K562 (cell line): ENCODE data around the gene HAUS1. TPM values are rescaled to one million over a fixed set of nuclear protein-coding genes. Genes with fewer than 3 reads are reported as not detected.

Experiments
- ATAC-seq: fragments of 200-7000 bp; cut with Tn5 transposase; 3 replicates; pipeline ENCODE4 v1.9.1; 2020; ENCODE audit warnings: moderate library complexity
- BruUV-seq: library from RNA; stranded (reverse); fragments of 400-500 nt; replicated peaks from 2 replicates; lab custom pipeline; 2021; lab: Mats Ljungman, UMichigan
- CTCF ChIA-PET: fragments of 300-600 bp; formaldehyde crosslinking; extraction: SDS; loops from one replicate; lab custom pipeline; 2021; ENCODE audit warnings: low intra/inter-chr PET ratio; lab: Yijun Ruan, JAX
- POLR2A ChIA-PET: fragments of 300-600, 350-650 bp; sonication (Branson Sonifier 250); formaldehyde crosslinking; extraction: SDS; loops from one replicate; lab custom pipeline; 2021; ENCODE audit warnings: antibody characterized with exemption, inconsistent platforms; lab: Yijun Ruan, JAX
- DNase-seq, 4 experiments: peaks; one replicate each; pipeline versions ENCODE4 v3.0.0 to v3.0.0-alpha.2; 2011 to 2018; ENCODE audit warnings: low spot score in 3 of 4, mixed read lengths in 3 of 4; ENCODE audit errors: extremely low read depth in 1 of 4
- FAIRE-seq: peaks from 2 replicates; lab custom pipeline; 2011; peaks lifted over from hg19 to GRCh38; lab: Jason Lieb, UNC
- H2AFZ ChIP-seq: 2 replicates; pipeline ENCODE4 v1.6.0; 2011; ENCODE audit warnings: low read depth, low read length, control low read depth, inconsistent platforms
- H3K27ac ChIP-seq: fragments of 200-600 bp; 3 replicates; pipeline ENCODE4 v1.8.0; 2011; ENCODE audit warnings: low read depth, mild to moderate bottlenecking, control low read depth, inconsistent platforms, low read length, moderate library complexity, mixed read lengths; ENCODE audit errors: extremely low read depth
- H3K27me3 ChIP-seq, 2 experiments: fragments of 300-600 bp in 1 of 2; 2 replicates in 1 of 2; 3 replicates in 1 of 2; pipeline versions ENCODE4 v1.6.0 to v1.8.0; 2011; ENCODE audit warnings: inconsistent platforms in 2 of 2, low read length in 2 of 2, mild to moderate bottlenecking in 1 of 2, mixed read lengths in 1 of 2, moderate library complexity in 1 of 2; ENCODE audit not compliant: control insufficient read depth in 2 of 2, insufficient read depth in 2 of 2
- H3K36me3 ChIP-seq: fragments of 300-600 bp; 3 replicates; pipeline ENCODE4 v1.8.0; 2011; ENCODE audit warnings: mild to moderate bottlenecking, low read length, inconsistent platforms; ENCODE audit not compliant: control insufficient read depth, insufficient read depth
- H3K4me1 ChIP-seq, 2 experiments: fragments of 200-600 bp in 1 of 2; replicated peaks in 1 of 2; 2 replicates in 1 of 2; 3 replicates in 1 of 2; pipeline versions ENCODE4 v1.5.1 to v1.8.0; 2011; ENCODE audit warnings: inconsistent platforms in 2 of 2, low read length in 2 of 2, mild to moderate bottlenecking in 1 of 2, mixed read lengths in 1 of 2, moderate library complexity in 1 of 2; ENCODE audit not compliant: control insufficient read depth in 2 of 2, insufficient read depth in 2 of 2
- H3K4me2 ChIP-seq: 2 replicates; pipeline ENCODE4 v1.6.1; 2011; ENCODE audit warnings: low read length, control low read depth, inconsistent platforms, mixed read lengths; ENCODE audit not compliant: insufficient read depth
- H3K4me3 ChIP-seq: fragments of 200-600 bp; sonication (generic), shearing (Covaris generic); 2 replicates; pipeline ENCODE4 v1.5.1; 2016; ENCODE audit warnings: control low read depth, inconsistent platforms
- H3K79me2 ChIP-seq: fragments of 200-600 bp; 3 replicates; pipeline ENCODE4 v1.8.0; 2011; ENCODE audit warnings: low read length, inconsistent platforms; ENCODE audit not compliant: control insufficient read depth, insufficient read depth
- H3K9ac ChIP-seq, 2 experiments: 2 replicates each; pipeline versions ENCODE4 v1.6.0 to v1.6.1; 2011; ENCODE audit warnings: low read depth in 2 of 2, low read length in 2 of 2, control low read depth in 1 of 2, inconsistent platforms in 1 of 2, mild to moderate bottlenecking in 1 of 2, mixed read lengths in 1 of 2; ENCODE audit not compliant: insufficient read depth in 1 of 2
- H3K9me1 ChIP-seq: one replicate; pipeline ENCODE4 v1.6.0; 2011; ENCODE audit warnings: inconsistent platforms, mild to moderate bottlenecking, low read length, moderate library complexity; ENCODE audit not compliant: control insufficient read depth, insufficient read depth
- H3K9me3 ChIP-seq: replicated peaks from 2 replicates; pipeline ENCODE4 v1.5.1; 2011; ENCODE audit warnings: low read depth, low read length, inconsistent platforms; ENCODE audit not compliant: control insufficient read depth, insufficient read depth
- H4K20me1 ChIP-seq: replicated peaks from 2 replicates; pipeline ENCODE4 v1.6.1; 2011; ENCODE audit warnings: low read length, inconsistent platforms, mixed read lengths; ENCODE audit not compliant: control insufficient read depth, insufficient read depth
- ASH1L ChIP-seq: fragments of 450-650 bp; IDR thresholded peaks from 2 replicates; pipeline ENCODE4 v1.6.1; 2018; ENCODE audit warnings: borderline replicate concordance, mild to moderate bottlenecking, low read depth; ENCODE audit not compliant: partially characterized antibody
- BACH1 ChIP-seq: fragments of 200-800 bp; sonication (Bioruptor generic); IDR thresholded peaks from 2 replicates; pipeline ENCODE4 v1.6.1; 2016; ENCODE audit warnings: missing genetic modification characterization, missing compliant biosample characterization
- BRD9 ChIP-seq: fragments of 450-650 bp; IDR thresholded peaks from 2 replicates; pipeline ENCODE4 v1.6.1; 2018; ENCODE audit warnings: low read depth; ENCODE audit not compliant: partially characterized antibody
- CSDE1 ChIP-seq, 2 experiments: fragments of 450-650 bp; IDR thresholded peaks; 2 replicates each; pipeline ENCODE4 v1.6.1; 2016; ENCODE audit warnings: mild to moderate bottlenecking in 1 of 2
- EWSR1 ChIP-seq: fragments of 450-650 bp; IDR thresholded peaks from 2 replicates; pipeline ENCODE4 v1.6.1; 2018; ENCODE audit warnings: borderline replicate concordance, mild to moderate bottlenecking, low read depth, moderate library complexity; ENCODE audit not compliant: partially characterized antibody
- FOS ChIP-seq: IDR thresholded peaks from 3 replicates; pipeline ENCODE4 v1.6.1; 2011; ENCODE audit not compliant: insufficient read length; ENCODE audit errors: extremely low read depth
- HMG20B ChIP-seq: fragments of 250-450 bp; sonication (Bioruptor Pico); IDR thresholded peaks from 2 replicates; pipeline ENCODE4 v1.5.0; 2021; ENCODE audit warnings: mild to moderate bottlenecking
- IRF1 ChIP-seq: sonication (generic); formaldehyde crosslinking; IDR thresholded peaks from 2 replicates; pipeline ENCODE4 v1.8.0; 2022; ENCODE audit warnings: missing genetic modification reagents, mild to moderate bottlenecking, borderline replicate concordance
- MAFK ChIP-seq: IDR thresholded peaks from 2 replicates; pipeline ENCODE4 v1.6.1; 2011; ENCODE audit warnings: low read length, improper control_type of control experiment
- PCBP1 ChIP-seq: fragments of 200-400 bp; formaldehyde crosslinking; IDR thresholded peaks from 2 replicates; pipeline ENCODE4 v1.6.1; 2018; ENCODE audit warnings: mild to moderate bottlenecking, low read depth, low read length; ENCODE audit not compliant: poor library complexity, severe bottlenecking
- RBM17 ChIP-seq: fragments of 200-400 bp; formaldehyde crosslinking; IDR thresholded peaks from 2 replicates; pipeline ENCODE4 v1.6.1; 2017; ENCODE audit warnings: low read depth, mild to moderate bottlenecking, low read length, borderline replicate concordance
- RFX1 ChIP-seq: fragments of 450-650 bp; IDR thresholded peaks from 2 replicates; pipeline ENCODE4 v1.6.1; 2016; ENCODE audit warnings: mild to moderate bottlenecking, moderate library complexity
- ZKSCAN8 ChIP-seq: fragments of 200-800 bp; sonication (Bioruptor generic); IDR thresholded peaks from 2 replicates; pipeline ENCODE4 v1.6.1; 2016; ENCODE audit warnings: missing genetic modification characterization, missing compliant biosample characterization
- WGBS: fragments of 100-300 bp; shearing (Covaris generic); methylation state at CpG from one replicate; pipeline ENCODE4 v1.1.6; 2016; ENCODE audit warnings: low coverage, mixed read lengths; ENCODE audit not compliant: insufficient coverage; ENCODE audit errors: missing lambda C conversion rate; 5-methylcytosine and 5-hydroxymethylcytosine counted together
- in situ Hi-C: fragments of 300-500 bp; cut with MboI; formaldehyde crosslinking; loops from 4 replicates; pipeline ENCODE4 v1.15.0; 2018; ENCODE audit warnings: inconsistent platforms, mixed read lengths
- intact Hi-C: fragments of 100-400 bp; cut with micrococcal nuclease; formaldehyde crosslinking; loops from 2 replicates; pipeline ENCODE4 v1.14.2; 2022
- polyA plus RNA-seq, 8 experiments: library from polyadenylated mRNA; depleted of rRNA in 4 of 8; stranded (reverse) in 5 of 8; unstranded in 3 of 8; fragments of >200 nt; fragmentation: Nextera tagmentation in 2 of 8; fragmentation: Illumina TruSeq in 1 of 8; extraction: Ambion mirVana in 2 of 8; extraction: Trizol in 1 of 8; gene quantifications; 2 replicates each; pipeline versions ENCODE4 v1.2.1 to v1.2.3, GENCODE V29; 2011 to 2014; ENCODE audit warnings: inconsistent platforms in 1 of 8, missing spikeins in 1 of 8
- total RNA-seq, 7 experiments: library from RNA; depleted of rRNA in 6 of 7; stranded (reverse); fragments of >200 nt in 6 of 7; fragmentation: Illumina TruSeq in 2 of 7; extraction: Trizol in 2 of 7; gene quantifications; 2 replicates each; pipeline versions ENCODE4 v1.2.1 to v1.2.3, GENCODE V29; 2011 to 2021; ENCODE audit warnings: low replicate concordance in 1 of 7
- TF ChIP-seq, protein P1 (sequence below): fragments of 450-650 bp; IDR thresholded peaks from 2 replicates; pipeline ENCODE4 v1.7.1; 2018; ENCODE audit warnings: mild to moderate bottlenecking, low read depth; ENCODE audit not compliant: partially characterized antibody
- TF ChIP-seq, protein P2 (sequence below): fragments of 250-450 bp; sonication (Bioruptor Pico); IDR thresholded peaks from 2 replicates; pipeline ENCODE4 v1.4.0; 2020

HAUS1 gene
- total and polyA plus RNA-seq, 9 of the 15 experiments (the other 6 are each of a cell fraction or from before 2014, with no cell fraction given), result 45.6 to 135 (median 76.3) TPM

DNA sequence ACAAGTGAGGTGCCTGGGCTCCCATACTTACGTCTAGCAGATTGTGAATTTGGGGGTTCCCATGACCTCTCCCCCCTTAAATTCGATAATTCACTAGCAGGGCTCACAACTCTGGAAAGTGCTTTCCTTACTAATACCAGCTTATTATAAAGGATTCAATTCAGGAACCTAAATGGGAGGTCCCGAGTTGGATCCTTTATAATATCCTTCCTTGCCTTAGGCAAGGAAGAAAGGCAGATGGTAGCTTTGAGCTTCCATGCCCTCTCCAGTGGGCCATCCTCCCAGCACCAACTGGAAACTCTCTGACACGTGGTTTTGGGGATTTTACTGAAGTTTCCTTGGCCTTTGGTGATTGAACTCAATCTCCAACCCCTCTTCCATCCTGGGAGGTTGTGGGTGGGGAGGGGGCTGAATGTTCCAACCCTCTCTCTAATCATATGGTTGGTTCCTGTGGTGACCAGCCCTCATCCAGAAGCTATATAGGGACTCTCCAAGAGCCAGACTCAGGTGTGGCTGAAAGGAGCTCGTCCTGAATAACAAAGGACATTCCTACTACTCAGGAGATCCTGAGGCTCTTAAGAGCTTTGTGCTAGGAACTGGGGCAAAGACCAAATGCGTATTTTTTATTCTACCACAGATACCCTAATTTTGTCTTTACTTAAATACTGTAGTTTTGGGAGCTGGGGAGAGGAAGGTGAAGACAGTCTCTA lies 62.2 kb downstream of the HAUS1 start:
- no peaks in the 10 kb centered on the region for H3K9me3 ChIP-seq
- peaks cover 20 to 32% of the 10 kb centered on the region in 2 experiments; a peak in 4 of 5 replicates for H3K4me1 ChIP-seq
- H3K27ac ChIP-seq, result no peak overlapping the region
- peak overlapping the region; percentile 47; the same call in 1 of the 2 replicates for H2AFZ ChIP-seq
- no peak for ATAC-seq
- no peaks in the 10 kb centered on the region for H3K9me1 ChIP-seq
- WGBS, result 31% methylated on average over 6 of the region's 6 CpGs
- CTCF ChIA-PET, result no interaction called here
- no peak for FAIRE-seq
- POLR2A ChIA-PET, result interaction anchor here (1.2 kb wide), 1 partner anchor 14 kb away, joined by 3 read pairs; no protein-coding TSS in a partner anchor
- DNase-seq, result no peak
- H4K20me1 ChIP-seq, result no peaks in the 10 kb centered on the region
- intact Hi-C loops, result no loop called here
- H3K4me2 ChIP-seq, result no peak overlapping the region
- no TSS peak for BruUV-seq
- H3K27me3 ChIP-seq, result no peaks in the 10 kb centered on the region
- H3K9ac ChIP-seq, result no peak overlapping the region
- TF ChIP-seq CSDE1 (IDR thresholded peaks at IDR 0.05) (no peak), BRD9 (no peak), PCBP1 (no peak), HMG20B (CRISPR knock-in tag) (no peak), BACH1 (tag) (no peak), ZKSCAN8 (CRISPR knock-in tag) (no peak), MAFK (no peak), EWSR1 (no peak), IRF1 (no peak), FOS (no peak), ASH1L (no peak), RBM17 (no peak), RFX1 (no peak)
- TF ChIP-seq, protein P1, sequence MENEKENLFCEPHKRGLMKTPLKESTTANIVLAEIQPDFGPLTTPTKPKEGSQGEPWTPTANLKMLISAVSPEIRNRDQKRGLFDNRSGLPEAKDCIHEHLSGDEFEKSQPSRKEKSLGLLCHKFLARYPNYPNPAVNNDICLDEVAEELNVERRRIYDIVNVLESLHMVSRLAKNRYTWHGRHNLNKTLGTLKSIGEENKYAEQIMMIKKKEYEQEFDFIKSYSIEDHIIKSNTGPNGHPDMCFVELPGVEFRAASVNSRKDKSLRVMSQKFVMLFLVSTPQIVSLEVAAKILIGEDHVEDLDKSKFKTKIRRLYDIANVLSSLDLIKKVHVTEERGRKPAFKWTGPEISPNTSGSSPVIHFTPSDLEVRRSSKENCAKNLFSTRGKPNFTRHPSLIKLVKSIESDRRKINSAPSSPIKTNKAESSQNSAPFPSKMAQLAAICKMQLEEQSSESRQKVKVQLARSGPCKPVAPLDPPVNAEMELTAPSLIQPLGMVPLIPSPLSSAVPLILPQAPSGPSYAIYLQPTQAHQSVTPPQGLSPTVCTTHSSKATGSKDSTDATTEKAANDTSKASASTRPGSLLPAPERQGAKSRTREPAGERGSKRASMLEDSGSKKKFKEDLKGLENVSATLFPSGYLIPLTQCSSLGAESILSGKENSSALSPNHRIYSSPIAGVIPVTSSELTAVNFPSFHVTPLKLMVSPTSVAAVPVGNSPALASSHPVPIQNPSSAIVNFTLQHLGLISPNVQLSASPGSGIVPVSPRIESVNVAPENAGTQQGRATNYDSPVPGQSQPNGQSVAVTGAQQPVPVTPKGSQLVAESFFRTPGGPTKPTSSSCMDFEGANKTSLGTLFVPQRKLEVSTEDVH, result no peak
- TF ChIP-seq, protein P2, sequence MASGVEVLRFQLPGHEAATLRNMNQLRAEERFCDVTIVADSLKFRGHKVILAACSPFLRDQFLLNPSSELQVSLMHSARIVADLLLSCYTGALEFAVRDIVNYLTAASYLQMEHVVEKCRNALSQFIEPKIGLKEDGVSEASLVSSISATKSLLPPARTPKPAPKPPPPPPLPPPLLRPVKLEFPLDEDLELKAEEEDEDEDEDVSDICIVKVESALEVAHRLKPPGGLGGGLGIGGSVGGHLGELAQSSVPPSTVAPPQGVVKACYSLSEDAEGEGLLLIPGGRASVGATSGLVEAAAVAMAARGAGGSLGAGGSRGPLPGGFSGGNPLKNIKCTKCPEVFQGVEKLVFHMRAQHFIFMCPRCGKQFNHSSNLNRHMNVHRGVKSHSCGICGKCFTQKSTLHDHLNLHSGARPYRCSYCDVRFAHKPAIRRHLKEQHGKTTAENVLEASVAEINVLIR (CRISPR knock-in tag), result no peak
- no peaks in the 10 kb centered on the region for H3K36me3 ChIP-seq
- H3K79me2 ChIP-seq, result no peaks in the 10 kb centered on the region
- in situ Hi-C loops, result no loop called here
- H3K4me3 ChIP-seq, result no peak overlapping the region
